GM19035 (cell line): ENCODE data around the gene RUFY1.

Experiments used
- ATAC-seq: cut with Tn5 transposase; IDR thresholded peaks from one replicate; pipeline ENCODE4 v1.9.1; 2021; ENCODE audit not compliant: unreplicated experiment

Gene RUFY1

GRCh38 chr5:179601871-179602625 lies 51.7 kb downstream of the RUFY1 start:
- ATAC-seq, result no peak

- no peak for ATAC-seq
Observed at GRCh38 chr5:179603308-179603707, 53.0 kb downstream of the RUFY1 start.

GRCh38 chr5:179605026-179605833 lies 54.9 kb downstream of the RUFY1 start:
- ATAC-seq, result no peak

GRCh38 chr5:179606071-179606909 lies 55.9 kb downstream of the RUFY1 start:
- no peak for ATAC-seq

- ATAC-seq, result no peak
Observed at GRCh38 chr5:179606910-179607159, 56.5 kb downstream of the RUFY1 start.

- no peak for ATAC-seq
Observed at GRCh38 chr5:179607160-179607931, 57.0 kb downstream of the RUFY1 start.

- no peak for ATAC-seq
Observed at GRCh38 chr5:179608131-179608581, 57.8 kb downstream of the RUFY1 start.

- no peak for ATAC-seq
Observed at GRCh38 chr5:179609834-179610108, 59.4 kb downstream of the RUFY1 start.

GRCh38 chr5:179610109-179610902 lies 60.0 kb downstream of the RUFY1 start:
- ATAC-seq, result no peak

GRCh38 chr5:179610903-179611265 lies 60.5 kb downstream of the RUFY1 start:
- no peak for ATAC-seq

- no peak for ATAC-seq
Observed at GRCh38 chr5:179612577-179613459, 62.5 kb downstream of the RUFY1 start.

GRCh38 chr5:179613460-179614071 lies 63.2 kb downstream of the RUFY1 start:
- ATAC-seq, result no peak

- no peak for ATAC-seq
Observed at GRCh38 chr5:179614745-179615144, 64.4 kb downstream of the RUFY1 start.

- ATAC-seq, result no peak
Observed at GRCh38 chr5:179615203-179615602, 64.8 kb downstream of the RUFY1 start.

GRCh38 chr5:179616002-179616594 lies 65.7 kb downstream of the RUFY1 start:
- ATAC-seq, result no peak

GRCh38 chr5:179617930-179618329 lies 67.6 kb downstream of the RUFY1 start:
- ATAC-seq, result no peak

GRCh38 chr5:179618923-179619554 lies 68.7 kb downstream of the RUFY1 start:
- ATAC-seq, result no peak

GRCh38 chr5:179619776-179620175 lies 69.4 kb downstream of the RUFY1 start:
- no peak for ATAC-seq
